K562 (cell line): ENCODE data around the gene XKR7. TPM values are rescaled to one million over a fixed set of nuclear protein-coding genes. Genes with fewer than 3 reads are reported as not detected.

ENCODE experiments used
- AFF1 ChIP-seq, 2 experiments: fragments of 450-650 bp; IDR thresholded peaks; 2 replicates each; pipeline ENCODE4 v1.6.1; 2018; ENCODE audit warnings: mild to moderate bottlenecking in 2 of 2, low read depth in 1 of 2; ENCODE audit not compliant: partially characterized antibody in 2 of 2
- CEBPB ChIP-seq: fragments of 450-650 bp; IDR thresholded peaks from 2 replicates; pipeline ENCODE4 v1.6.1; 2016; ENCODE audit warnings: missing genetic modification characterization, missing compliant biosample characterization
- DDX20 ChIP-seq: fragments of 450-650 bp; IDR thresholded peaks from 2 replicates; pipeline ENCODE4 v1.6.1; 2016; ENCODE audit warnings: missing genetic modification characterization, low read depth, mild to moderate bottlenecking, missing compliant biosample characterization, moderate library complexity
- ESRRA ChIP-seq: fragments of 450-650 bp; IDR thresholded peaks from 2 replicates; pipeline ENCODE4 v1.6.1; 2014; ENCODE audit warnings: low read depth, mild to moderate bottlenecking, moderate library complexity, borderline replicate concordance
- EWSR1 ChIP-seq: fragments of 450-650 bp; IDR thresholded peaks from 2 replicates; pipeline ENCODE4 v1.6.1; 2018; ENCODE audit warnings: borderline replicate concordance, mild to moderate bottlenecking, low read depth, moderate library complexity; ENCODE audit not compliant: partially characterized antibody
- GABPA ChIP-seq: fragments of 200-800 bp; sonication (Bioruptor generic); conservative IDR thresholded peaks from 2 replicates; pipeline ENCODE4 v1.6.1; 2016; ENCODE audit warnings: low read depth, missing genetic modification characterization, missing compliant biosample characterization
- HOXB6 ChIP-seq: fragments of 250-450 bp; sonication (Bioruptor Pico); IDR thresholded peaks from 2 replicates; pipeline ENCODE4 v1.5.1; 2022; ENCODE audit warnings: mild to moderate bottlenecking, borderline replicate concordance
- KAT7 ChIP-seq: sonication (generic); formaldehyde crosslinking; IDR thresholded peaks from 2 replicates; pipeline ENCODE4 v1.8.0; 2022; ENCODE audit warnings: missing genetic modification reagents, mild to moderate bottlenecking, borderline replicate concordance
- KHSRP ChIP-seq: fragments of 450-650 bp; IDR thresholded peaks from 2 replicates; pipeline ENCODE4 v1.6.1; 2017
- L3MBTL2 ChIP-seq: fragments of 450-650 bp; IDR thresholded peaks from 2 replicates; pipeline ENCODE4 v1.6.1; 2016; ENCODE audit warnings: mild to moderate bottlenecking, moderate library complexity
- MCM3 ChIP-seq: fragments of 450-650 bp; IDR thresholded peaks from 2 replicates; pipeline ENCODE4 v1.6.1; 2016
- PCBP2 ChIP-seq: fragments of 200-400 bp; formaldehyde crosslinking; IDR thresholded peaks from 2 replicates; pipeline ENCODE4 v1.6.1; 2018; ENCODE audit warnings: low read length, low read depth, mild to moderate bottlenecking, moderate library complexity; ENCODE audit not compliant: poor library complexity, severe bottlenecking
- RREB1 ChIP-seq: fragments of 250-450 bp; sonication (Bioruptor Pico); IDR thresholded peaks from 2 replicates; pipeline ENCODE4 v1.4.0; 2020
- TCF7L2 ChIP-seq: fragments of 150-350 bp; IDR thresholded peaks from 2 replicates; pipeline ENCODE4 v1.6.1; 2016; ENCODE audit warnings: low read depth, mild to moderate bottlenecking, low read length, moderate library complexity
- ZNF3 ChIP-seq: fragments of 250-450 bp; sonication (Bioruptor Pico); IDR thresholded peaks from 2 replicates; pipeline ENCODE4 v1.5.0; 2021; ENCODE audit warnings: mild to moderate bottlenecking, moderate library complexity
- polyA plus RNA-seq, 8 experiments: library from polyadenylated mRNA; depleted of rRNA in 4 of 8; stranded (reverse) in 5 of 8; unstranded in 3 of 8; fragments of >200 nt; fragmentation: Nextera tagmentation in 2 of 8; fragmentation: Illumina TruSeq in 1 of 8; extraction: Ambion mirVana in 2 of 8; extraction: Trizol in 1 of 8; gene quantifications; 2 replicates each; pipeline versions ENCODE4 v1.2.1 to v1.2.3, GENCODE V29; 2011 to 2014; ENCODE audit warnings: inconsistent platforms in 1 of 8, missing spikeins in 1 of 8
- total RNA-seq, 7 experiments: library from RNA; depleted of rRNA in 6 of 7; stranded (reverse); fragments of >200 nt in 6 of 7; fragmentation: Illumina TruSeq in 2 of 7; extraction: Trizol in 2 of 7; gene quantifications; 2 replicates each; pipeline versions ENCODE4 v1.2.1 to v1.2.3, GENCODE V29; 2011 to 2021; ENCODE audit warnings: low replicate concordance in 1 of 7
- TF ChIP-seq, protein P1 (sequence below), 2 experiments: fragments of 450-650 bp in 1 of 2; sonication (generic) in 1 of 2; formaldehyde crosslinking in 1 of 2; IDR thresholded peaks in 1 of 2; conservative IDR thresholded peaks in 1 of 2; 2 replicates each; pipeline versions ENCODE4 v1.6.1 to v1.8.1; 2016 to 2023; ENCODE audit warnings: mild to moderate bottlenecking in 2 of 2, moderate library complexity in 2 of 2, inconsistent platforms in 1 of 2, missing genetic modification reagents in 1 of 2

Gene XKR7
- total and polyA plus RNA-seq, 9 of the 15 experiments (the other 6 are each of a cell fraction or from before 2014, with no cell fraction given): 0.02 TPM; not detected in 8

DNA sequence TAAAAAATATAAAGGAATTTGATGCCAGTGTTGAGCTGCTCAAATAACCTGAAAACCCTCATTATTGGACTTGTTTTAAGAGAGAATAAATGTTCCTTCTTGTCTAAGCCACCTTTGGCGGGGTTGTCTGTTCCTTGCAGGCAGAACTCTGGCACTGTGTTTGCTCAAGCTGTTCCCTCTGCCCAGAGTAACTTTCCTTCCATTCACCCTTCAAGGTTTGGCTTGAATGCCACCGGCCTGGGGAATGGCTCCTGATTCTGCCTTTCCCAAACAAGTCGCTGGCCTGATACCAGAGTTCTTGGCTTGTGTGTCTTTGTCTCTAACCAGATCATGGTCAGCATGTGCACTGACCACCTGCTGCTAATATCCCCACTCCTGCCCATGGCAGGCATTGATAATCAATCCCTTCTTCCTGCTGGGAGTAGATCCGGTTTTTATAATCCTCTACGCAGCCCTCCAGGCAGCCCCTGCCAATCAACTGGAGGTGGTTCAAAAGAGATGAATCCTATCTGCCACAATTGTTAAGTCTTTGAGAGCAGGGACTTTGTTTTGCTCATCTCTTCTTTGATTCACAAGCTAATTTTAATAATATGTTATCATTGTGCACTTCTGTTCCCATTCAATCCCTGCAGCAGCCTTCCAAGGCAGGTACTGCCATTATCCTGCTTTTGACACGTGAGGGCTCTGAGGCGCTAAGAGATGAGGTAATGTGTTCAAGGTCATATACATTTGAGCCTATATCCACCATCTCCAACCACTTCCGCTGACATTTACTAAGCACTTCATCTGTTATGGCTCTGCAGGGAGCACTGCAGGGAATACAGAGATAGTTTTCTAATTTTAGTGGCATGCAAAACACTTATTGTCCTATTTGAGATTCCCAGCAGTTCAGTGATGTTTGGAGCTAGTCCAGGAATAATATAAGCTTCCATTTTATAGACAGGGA lies 39.2 kb downstream of the XKR7 start (continued):
- no peak for TF ChIP-seq ZNF3
- no peak for TF ChIP-seq PCBP2
- no peak for TF ChIP-seq EWSR1
- no peak for TF ChIP-seq HOXB6 (CRISPR knock-in tag)
- no peak for TF ChIP-seq KHSRP
- no peak for TF ChIP-seq KAT7 (CRISPR knock-in tag)
- no peak for TF ChIP-seq AFF1 (IDR thresholded peaks at IDR 0.05; ENCODE audit: low read depth in 1 of 2, partially characterized antibody in 2 of 2)
- TF ChIP-seq, protein P1, sequence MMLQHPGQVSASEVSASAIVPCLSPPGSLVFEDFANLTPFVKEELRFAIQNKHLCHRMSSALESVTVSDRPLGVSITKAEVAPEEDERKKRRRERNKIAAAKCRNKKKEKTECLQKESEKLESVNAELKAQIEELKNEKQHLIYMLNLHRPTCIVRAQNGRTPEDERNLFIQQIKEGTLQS (IDR thresholded peaks at IDR 0.05): no peak
- TF ChIP-seq, protein P1 (CRISPR knock-in tag; conservative IDR thresholded peaks at IDR 0.05): no peak
- no peak for TF ChIP-seq CEBPB (tag)
- TF ChIP-seq TCF7L2: no peak
- no peak for TF ChIP-seq DDX20
- no peak for TF ChIP-seq RREB1 (CRISPR knock-in tag)
- TF ChIP-seq ESRRA: peak; percentile 89; the same call in 1 of the 2 replicates
- TF ChIP-seq MCM3: no peak
- peak; percentile 71 for TF ChIP-seq GABPA
- TF ChIP-seq L3MBTL2: peak; percentile 20; the same call in 1 of the 2 replicates
